Upper lobe of left lung (tissue), 4 donors: ENCODE data around the gene ALDH1A1.

Experiments used
- EP300 ChIP-seq, 4 donors: sonication (generic); formaldehyde crosslinking; IDR thresholded peaks; one replicate each; pipeline ENCODE4 v1.5.1; 2017; ENCODE audit warnings: antibody characterized with exemption in 4 of 4, control low read depth in 2 of 4
- POLR2A ChIP-seq, 4 donors: fragments of 450-650 bp; IDR thresholded peaks; one replicate each; pipeline ENCODE4 v1.5.1; 2016 to 2017; ENCODE audit warnings: antibody characterized with exemption in 4 of 4, mild to moderate bottlenecking in 2 of 4

GRCh38 chr9:72954431-72955125 lies 1.7 kb upstream of the ALDH1A1 start:
- TF ChIP-seq POLR2A (IDR thresholded peaks at IDR 0.05): no peak
- no peak for TF ChIP-seq EP300 (IDR thresholded peaks at IDR 0.05)
